Epithelial cell of esophagus (primary cell): ENCODE data around the gene CCRL2.
A peak's percentile ranks its signal among the peaks of the same experiment; 100 is the strongest.

Experiments
- DNase-seq: peaks from one replicate; pipeline ENCODE4 v3.0.0; 2010; ENCODE audit warnings: low read depth
- H3K4me3 ChIP-seq: 2 replicates; pipeline ENCODE4 v1.5.1; 2011; ENCODE audit warnings: mild to moderate bottlenecking, low read length, control low read depth
- TF ChIP-seq, protein P1 (sequence below): IDR thresholded peaks from 2 replicates; pipeline ENCODE4 v1.5.1; 2011; ENCODE audit warnings: low read depth, mild to moderate bottlenecking, low read length, control low read depth, inconsistent platforms; ENCODE audit not compliant: insufficient read depth; ENCODE audit errors: missing control alignments

Gene CCRL2

GRCh38 chr3:46406443-46406787, 644 bp upstream of the CCRL2 start:
- H3K4me3 ChIP-seq = no peak overlapping the region
- no peak for DNase-seq
- TF ChIP-seq, protein P1, sequence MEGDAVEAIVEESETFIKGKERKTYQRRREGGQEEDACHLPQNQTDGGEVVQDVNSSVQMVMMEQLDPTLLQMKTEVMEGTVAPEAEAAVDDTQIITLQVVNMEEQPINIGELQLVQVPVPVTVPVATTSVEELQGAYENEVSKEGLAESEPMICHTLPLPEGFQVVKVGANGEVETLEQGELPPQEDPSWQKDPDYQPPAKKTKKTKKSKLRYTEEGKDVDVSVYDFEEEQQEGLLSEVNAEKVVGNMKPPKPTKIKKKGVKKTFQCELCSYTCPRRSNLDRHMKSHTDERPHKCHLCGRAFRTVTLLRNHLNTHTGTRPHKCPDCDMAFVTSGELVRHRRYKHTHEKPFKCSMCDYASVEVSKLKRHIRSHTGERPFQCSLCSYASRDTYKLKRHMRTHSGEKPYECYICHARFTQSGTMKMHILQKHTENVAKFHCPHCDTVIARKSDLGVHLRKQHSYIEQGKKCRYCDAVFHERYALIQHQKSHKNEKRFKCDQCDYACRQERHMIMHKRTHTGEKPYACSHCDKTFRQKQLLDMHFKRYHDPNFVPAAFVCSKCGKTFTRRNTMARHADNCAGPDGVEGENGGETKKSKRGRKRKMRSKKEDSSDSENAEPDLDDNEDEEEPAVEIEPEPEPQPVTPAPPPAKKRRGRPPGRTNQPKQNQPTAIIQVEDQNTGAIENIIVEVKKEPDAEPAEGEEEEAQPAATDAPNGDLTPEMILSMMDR = no peak

DNA sequence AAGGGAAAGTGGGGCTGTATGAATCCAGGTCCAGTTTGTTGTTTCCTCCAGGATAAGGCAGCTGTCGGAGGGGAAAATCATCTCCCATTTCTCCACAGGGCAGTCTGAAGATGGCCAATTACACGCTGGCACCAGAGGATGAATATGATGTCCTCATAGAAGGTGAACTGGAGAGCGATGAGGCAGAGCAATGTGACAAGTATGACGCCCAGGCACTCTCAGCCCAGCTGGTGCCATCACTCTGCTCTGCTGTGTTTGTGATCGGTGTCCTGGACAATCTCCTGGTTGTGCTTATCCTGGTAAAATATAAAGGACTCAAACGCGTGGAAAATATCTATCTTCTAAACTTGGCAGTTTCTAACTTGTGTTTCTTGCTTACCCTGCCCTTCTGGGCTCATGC, 911 bp downstream of the CCRL2 start:
- no peak for DNase-seq
- TF ChIP-seq, protein P1 = no peak
- no peak overlapping the region for H3K4me3 ChIP-seq

DNA sequence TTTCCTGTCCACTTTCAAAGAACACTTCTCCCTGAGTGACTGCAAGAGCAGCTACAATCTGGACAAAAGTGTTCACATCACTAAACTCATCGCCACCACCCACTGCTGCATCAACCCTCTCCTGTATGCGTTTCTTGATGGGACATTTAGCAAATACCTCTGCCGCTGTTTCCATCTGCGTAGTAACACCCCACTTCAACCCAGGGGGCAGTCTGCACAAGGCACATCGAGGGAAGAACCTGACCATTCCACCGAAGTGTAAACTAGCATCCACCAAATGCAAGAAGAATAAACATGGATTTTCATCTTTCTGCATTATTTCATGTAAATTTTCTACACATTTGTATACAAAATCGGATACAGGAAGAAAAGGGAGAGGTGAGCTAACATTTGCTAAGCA, 1.8 kb downstream of the CCRL2 start:
- H3K4me3 ChIP-seq = no peak overlapping the region
- TF ChIP-seq, protein P1 = no peak
- DNase-seq = no peak

- no peak for DNase-seq
- TF ChIP-seq, protein P1 = no peak
- no peak overlapping the region for H3K4me3 ChIP-seq
These were observed 2.9 kb downstream of the CCRL2 start for GRCh38 chr3:46409739-46410489.

DNA sequence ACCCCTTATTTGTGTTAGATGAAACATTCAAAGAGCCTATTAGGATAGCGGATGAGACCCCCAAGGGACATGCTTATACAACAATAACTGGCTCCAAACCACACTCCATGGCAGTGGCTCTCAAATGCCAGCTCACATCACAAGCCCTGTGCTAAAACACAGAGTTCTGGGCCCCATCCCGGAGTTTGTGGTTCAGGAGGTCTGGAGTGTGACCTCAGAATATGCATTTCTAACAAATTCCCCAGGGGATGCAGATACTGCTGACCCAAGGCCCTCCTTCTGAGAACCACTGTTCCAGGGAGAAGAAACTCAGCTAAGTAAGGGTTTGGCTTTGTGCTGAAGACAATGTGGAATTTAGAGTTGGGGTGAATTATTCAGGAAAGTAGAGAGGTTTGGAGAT, 3.6 kb downstream of the CCRL2 start:
- no peak for DNase-seq
- TF ChIP-seq, protein P1 = no peak
- no peak overlapping the region for H3K4me3 ChIP-seq

GRCh38 chr3:46411271-46411670, 4.2 kb downstream of the CCRL2 start:
- DNase-seq = no peak
- TF ChIP-seq, protein P1 = peak; percentile 16
- no peak overlapping the region for H3K4me3 ChIP-seq

DNA sequence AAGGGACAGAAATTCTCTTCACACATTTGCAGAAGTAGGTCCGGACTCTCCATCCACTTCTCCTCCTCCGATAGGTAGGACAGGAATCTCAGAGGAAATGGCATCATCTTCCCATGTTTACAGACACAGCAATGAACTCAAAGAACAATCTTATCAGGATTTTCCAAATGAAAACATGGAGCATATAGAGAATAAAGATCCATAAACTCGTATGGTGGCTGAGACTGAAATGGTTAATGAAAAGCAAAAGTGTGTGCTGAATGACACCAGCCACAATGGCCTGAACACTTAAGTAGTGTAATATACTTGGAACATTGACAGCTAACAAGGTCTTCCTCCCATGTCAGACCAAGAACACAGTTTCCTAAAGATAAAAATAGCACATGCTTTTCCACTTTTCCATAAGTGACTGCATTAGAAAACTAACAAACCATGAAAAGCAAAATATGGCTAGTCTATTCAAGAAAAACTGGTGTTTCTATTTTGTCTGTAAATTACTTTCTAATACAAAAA, 5.8 kb downstream of the CCRL2 start:
- no peak overlapping the region for H3K4me3 ChIP-seq
- DNase-seq = no peak
- TF ChIP-seq, protein P1 = no peak
